ENCODE data around the gene CLPSL2.
A peak's percentile ranks its signal among the peaks of the same experiment; 100 is the strongest.

Gene CLPSL2, protein sequence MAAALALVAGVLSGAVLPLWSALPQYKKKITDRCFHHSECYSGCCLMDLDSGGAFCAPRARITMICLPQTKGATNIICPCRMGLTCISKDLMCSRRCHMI

DNA sequence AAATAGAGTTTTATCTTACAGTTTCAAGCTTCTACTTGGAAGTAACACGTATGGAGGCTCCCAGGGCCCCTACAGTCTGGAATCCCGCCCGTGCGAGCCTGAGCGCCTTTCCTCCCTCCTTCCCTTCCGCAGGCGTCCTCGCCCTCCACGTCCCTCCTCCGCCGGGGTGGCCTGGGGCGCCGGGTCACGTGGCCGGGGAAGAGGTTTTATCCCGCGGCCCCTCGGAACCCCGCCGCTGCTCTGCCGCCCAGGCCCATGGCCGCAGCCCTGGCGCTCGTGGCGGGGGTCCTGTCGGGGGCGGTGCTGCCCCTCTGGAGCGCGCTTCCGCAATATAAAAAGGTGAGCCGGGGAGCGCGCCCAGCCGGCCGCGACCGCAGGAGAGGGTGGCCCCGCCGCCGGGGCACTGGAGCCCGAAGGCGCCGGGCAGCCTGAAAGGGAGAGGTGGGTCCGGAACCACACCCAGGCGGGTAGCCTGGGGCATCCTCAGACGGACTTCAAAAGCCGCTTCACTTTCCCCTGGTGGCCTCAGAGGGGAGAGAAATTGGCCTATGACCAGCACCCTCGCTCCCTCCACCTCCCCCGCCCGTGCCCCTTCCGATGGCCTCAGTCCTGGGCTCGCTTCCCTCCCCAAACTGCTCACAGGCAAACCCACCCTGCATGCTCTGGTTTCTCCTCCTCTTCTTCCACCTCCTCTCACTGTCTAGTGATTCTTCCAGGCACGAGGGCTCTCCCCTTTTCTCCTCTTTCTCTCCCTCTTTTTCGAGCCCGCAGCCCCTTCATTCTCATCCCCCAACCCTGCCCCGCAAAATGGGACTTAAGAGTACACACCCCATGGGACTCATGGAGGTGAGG, at the start of gene CLPSL2:
Gene CLPSL2, plus strand, starts transcription at position 235 of the 852 bp plus-strand sequence. Its CDS starts 21 bp downstream, at position 256.
- Histone ChIP-seq H3K36me3 (ENCODE audit: insufficient read depth) (no peaks in the 10 kb centered on the region), H3K27ac (no peak within 1 kb of the TSS), H4K20me1 (ENCODE audit: insufficient read depth) (no peaks in the 10 kb centered on the region), H3K79me2 (ENCODE audit: insufficient read depth, low read depth) (no peaks in the 10 kb centered on the region), H3K27me3 (ENCODE audit: insufficient read depth, low read depth) (no peaks in the 10 kb centered on the region), H3K4me3 (IDR thresholded peaks at IDR 0.05; ENCODE audit: insufficient read depth, low read depth, low read length) (no peak within 1 kb of the TSS), H2AFZ (ENCODE audit: low read depth) (no peak within 1 kb of the TSS), H3K4me2 (no peak within 1 kb of the TSS), H3K4me1 (ENCODE audit: low read depth, poor library complexity, severe bottlenecking) (no peaks in the 10 kb centered on the region), H3K9ac (no peak within 1 kb of the TSS)
- TF ChIP-seq, protein P1, sequence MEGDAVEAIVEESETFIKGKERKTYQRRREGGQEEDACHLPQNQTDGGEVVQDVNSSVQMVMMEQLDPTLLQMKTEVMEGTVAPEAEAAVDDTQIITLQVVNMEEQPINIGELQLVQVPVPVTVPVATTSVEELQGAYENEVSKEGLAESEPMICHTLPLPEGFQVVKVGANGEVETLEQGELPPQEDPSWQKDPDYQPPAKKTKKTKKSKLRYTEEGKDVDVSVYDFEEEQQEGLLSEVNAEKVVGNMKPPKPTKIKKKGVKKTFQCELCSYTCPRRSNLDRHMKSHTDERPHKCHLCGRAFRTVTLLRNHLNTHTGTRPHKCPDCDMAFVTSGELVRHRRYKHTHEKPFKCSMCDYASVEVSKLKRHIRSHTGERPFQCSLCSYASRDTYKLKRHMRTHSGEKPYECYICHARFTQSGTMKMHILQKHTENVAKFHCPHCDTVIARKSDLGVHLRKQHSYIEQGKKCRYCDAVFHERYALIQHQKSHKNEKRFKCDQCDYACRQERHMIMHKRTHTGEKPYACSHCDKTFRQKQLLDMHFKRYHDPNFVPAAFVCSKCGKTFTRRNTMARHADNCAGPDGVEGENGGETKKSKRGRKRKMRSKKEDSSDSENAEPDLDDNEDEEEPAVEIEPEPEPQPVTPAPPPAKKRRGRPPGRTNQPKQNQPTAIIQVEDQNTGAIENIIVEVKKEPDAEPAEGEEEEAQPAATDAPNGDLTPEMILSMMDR (conservative IDR thresholded peaks at IDR 0.05; ENCODE audit: low read depth, low read length): no peak

DNA sequence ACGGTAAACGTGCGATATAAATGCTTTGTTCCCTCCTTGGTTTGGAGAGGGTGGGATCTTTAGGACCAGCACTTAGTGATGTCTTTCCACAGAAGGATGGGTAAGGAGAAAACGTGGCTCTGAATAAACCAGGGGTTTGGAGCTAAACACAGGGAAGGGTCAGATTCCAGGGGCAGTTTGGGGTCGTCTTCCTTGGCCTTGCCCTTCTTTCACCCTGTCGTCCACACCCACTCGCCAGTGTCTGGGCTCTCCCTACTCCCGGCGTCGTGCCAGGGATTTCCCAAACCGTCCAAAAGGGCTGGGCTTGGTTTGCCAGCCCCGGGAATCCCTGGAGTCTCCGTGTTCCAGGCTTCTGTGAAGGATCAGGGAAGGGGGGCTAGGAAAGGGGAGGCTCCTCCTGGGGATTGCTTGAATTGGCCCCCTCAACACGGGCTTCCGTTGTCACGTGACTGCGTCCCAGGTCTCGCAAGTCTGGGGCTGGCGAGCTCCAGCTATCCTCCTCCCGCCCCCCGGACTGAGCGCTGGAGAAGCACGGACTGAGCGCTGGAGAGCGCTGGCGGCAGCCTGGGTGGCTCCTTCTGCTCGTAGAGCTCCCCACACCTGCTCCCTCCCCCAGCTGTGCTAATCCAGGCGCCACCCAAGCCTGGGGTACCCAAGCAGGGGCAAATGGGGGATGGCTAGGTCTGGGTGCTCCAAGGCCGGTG, 49.0 kb upstream of the CLPSL2 start:
- Histone ChIP-seq H3K4me1 (ENCODE audit: low read depth, poor library complexity, severe bottlenecking) (peaks cover 64% of the 10 kb centered on the region), H3K4me2 (peak overlapping the region; percentile 94), H3K27ac (peak overlapping the region; percentile 96), H3K4me3 (IDR thresholded peaks at IDR 0.05; ENCODE audit: insufficient read depth, low read depth, low read length) (no peak overlapping the region), H3K79me2 (ENCODE audit: insufficient read depth, low read depth) (no peaks in the 10 kb centered on the region), H3K9ac (peak overlapping the region; percentile 96), H4K20me1 (ENCODE audit: insufficient read depth) (no peaks in the 10 kb centered on the region), H2AFZ (ENCODE audit: low read depth) (peak overlapping the region; percentile 64), H3K36me3 (ENCODE audit: insufficient read depth) (no peaks in the 10 kb centered on the region), H3K27me3 (ENCODE audit: insufficient read depth, low read depth) (no peaks in the 10 kb centered on the region)
- TF ChIP-seq, protein P1 (conservative IDR thresholded peaks at IDR 0.05; ENCODE audit: low read depth, low read length): no peak

DNA sequence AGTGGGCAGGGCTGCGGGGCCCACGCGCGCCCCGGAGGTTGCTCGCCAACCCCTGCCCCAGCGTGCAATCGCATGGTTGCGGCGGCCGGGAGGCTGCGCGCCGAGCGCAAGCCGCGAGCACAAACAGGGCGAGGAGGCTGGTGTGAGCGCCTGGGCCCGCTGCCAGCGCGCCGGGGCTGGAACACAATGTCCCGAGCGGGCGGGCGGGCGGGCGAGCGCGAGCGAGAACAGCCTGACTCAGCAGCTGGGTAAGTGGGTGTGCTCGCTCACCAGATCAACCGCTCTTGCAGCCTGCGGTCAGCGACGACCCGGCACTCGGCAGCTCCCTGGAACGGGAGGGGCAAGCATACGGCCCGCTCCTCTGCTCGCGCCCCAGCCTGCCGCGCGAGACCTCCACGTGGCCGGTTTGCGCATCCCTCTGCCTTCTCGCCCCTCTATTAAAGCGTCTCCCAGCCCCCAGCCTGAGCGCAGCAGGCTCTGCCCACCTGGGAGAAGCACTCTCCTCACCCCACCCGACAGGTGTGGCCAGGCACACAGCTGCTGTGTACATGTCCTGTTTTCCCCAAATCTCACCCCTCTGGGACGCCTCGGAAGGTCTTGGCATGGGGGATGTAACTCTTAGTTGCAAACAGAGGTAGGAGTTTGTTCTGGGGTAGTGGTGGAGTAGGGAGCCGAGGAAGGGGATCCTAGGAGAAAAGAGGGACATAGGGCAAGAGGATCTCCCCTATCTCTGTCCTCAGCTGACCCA, 48.3 kb upstream of the CLPSL2 start:
- H3K36me3 ChIP-seq (ENCODE audit: insufficient read depth): no peaks in the 10 kb centered on the region
- peak overlapping the region; percentile 96 for H3K27ac ChIP-seq
- H4K20me1 ChIP-seq (ENCODE audit: insufficient read depth): no peaks in the 10 kb centered on the region
- no peaks in the 10 kb centered on the region for H3K27me3 ChIP-seq (ENCODE audit: insufficient read depth, low read depth)
- peak overlapping the region; percentile 97 for H3K4me2 ChIP-seq
- no peaks in the 10 kb centered on the region for H3K79me2 ChIP-seq (ENCODE audit: insufficient read depth, low read depth)
- TF ChIP-seq, protein P1 (conservative IDR thresholded peaks at IDR 0.05; ENCODE audit: low read depth, low read length): no peak
- H3K4me3 ChIP-seq (IDR thresholded peaks at IDR 0.05; ENCODE audit: insufficient read depth, low read depth, low read length): no peak overlapping the region
- peaks cover 71% of the 10 kb centered on the region for H3K4me1 ChIP-seq (ENCODE audit: low read depth, poor library complexity, severe bottlenecking)
- peak overlapping the region; percentile 96 for H3K9ac ChIP-seq
- peak overlapping the region; percentile 77 for H2AFZ ChIP-seq (ENCODE audit: low read depth)
